HepG2 (cell line): ENCODE results near the gene FOLR1.

Experiments
- EZH2 ChIP-seq: conservative IDR thresholded peaks from 2 replicates; pipeline ENCODE4 v1.6.1; 2012; ENCODE audit warnings: mild to moderate bottlenecking, low read depth, low read length, moderate library complexity
- NFE2 ChIP-seq: sonication (generic); formaldehyde crosslinking; IDR thresholded peaks from 2 replicates; pipeline ENCODE4 v1.4.0; 2020; ENCODE audit warnings: missing genetic modification reagents
- NFYC ChIP-seq: IDR thresholded peaks from 2 replicates; pipeline ENCODE4 v1.6.1; 2016; ENCODE audit warnings: missing genetic modification reagents, missing compliant biosample characterization

DNA sequence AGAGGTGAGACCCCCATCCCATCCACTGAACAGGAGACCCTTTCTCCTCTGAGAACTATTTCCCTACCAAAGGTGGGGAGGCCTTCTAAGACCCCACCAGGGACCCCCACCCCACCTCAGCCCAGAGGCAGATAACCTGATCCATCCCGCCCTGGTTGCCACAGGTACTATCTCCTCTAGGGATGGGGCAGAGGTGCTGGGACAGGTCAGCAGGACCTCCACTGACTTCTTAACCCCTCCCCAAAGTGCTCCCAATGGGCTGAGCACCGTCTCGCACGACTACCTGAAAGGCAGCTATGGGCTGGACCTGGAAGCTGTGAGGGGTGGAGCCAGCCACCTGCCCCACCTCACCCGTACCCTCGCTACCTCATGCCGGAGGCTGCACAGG is 36.9 kb downstream of the FOLR1 start:
- TF ChIP-seq NFYC (no peak), NFE2 (no peak), EZH2 (no peak)
